GM10248 (cell line): Measurements from ENCODE around the gene FAM171A1.

ENCODE experiments used
- CTCF ChIA-PET: fragments of 300-600 bp; sonication (Branson Sonifier 250); formaldehyde crosslinking; extraction: SDS; loops from one replicate; lab custom pipeline; 2021; ENCODE audit warnings: antibody characterized with exemption; lab: Yijun Ruan, JAX
- POLR2A ChIA-PET: fragments of 350-650 bp; sonication (Branson Sonifier 250); formaldehyde crosslinking; extraction: SDS; loops from one replicate; lab custom pipeline; 2020; ENCODE audit warnings: antibody characterized with exemption; lab: Yijun Ruan, JAX
- DNase-seq: peaks from one replicate; pipeline ENCODE4 v3.0.0; 2012; ENCODE audit errors: extremely low spot score
- CTCF ChIP-seq: IDR thresholded peaks from 2 replicates; pipeline ENCODE4 v1.5.1; 2012; ENCODE audit warnings: mild to moderate bottlenecking, low read depth; ENCODE audit errors: extremely low read depth, missing control alignments, control extremely low read depth

FAM171A1 gene

DNA sequence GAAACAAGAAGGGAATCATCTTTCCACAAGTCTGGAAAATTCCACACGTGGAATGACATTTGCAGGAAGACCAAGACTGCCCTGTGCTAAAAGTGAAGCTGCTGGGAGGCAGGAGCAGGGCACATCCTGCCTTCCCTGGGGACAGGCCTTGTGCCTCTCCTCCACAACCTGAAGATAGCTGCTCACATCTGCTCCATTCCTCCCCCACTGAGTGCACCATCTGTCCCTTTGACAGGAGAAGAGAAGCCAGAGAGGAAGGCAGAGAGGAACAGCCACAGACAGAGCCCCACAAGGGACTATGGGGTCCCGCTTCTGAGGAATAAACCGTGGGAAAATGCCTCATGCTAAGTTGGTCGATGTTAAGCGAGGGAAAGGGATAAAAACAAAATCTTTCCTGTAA, 15.9 kb upstream of the FAM171A1 start:
- CTCF ChIA-PET, result interaction anchor here (1.9 kb wide), 1 partner anchor 15 kb away, joined by 3 read pairs; no protein-coding TSS in a partner anchor
- TF ChIP-seq CTCF, result no peak
- POLR2A ChIA-PET, result no interaction called here
- DNase-seq, result no peak

DNA sequence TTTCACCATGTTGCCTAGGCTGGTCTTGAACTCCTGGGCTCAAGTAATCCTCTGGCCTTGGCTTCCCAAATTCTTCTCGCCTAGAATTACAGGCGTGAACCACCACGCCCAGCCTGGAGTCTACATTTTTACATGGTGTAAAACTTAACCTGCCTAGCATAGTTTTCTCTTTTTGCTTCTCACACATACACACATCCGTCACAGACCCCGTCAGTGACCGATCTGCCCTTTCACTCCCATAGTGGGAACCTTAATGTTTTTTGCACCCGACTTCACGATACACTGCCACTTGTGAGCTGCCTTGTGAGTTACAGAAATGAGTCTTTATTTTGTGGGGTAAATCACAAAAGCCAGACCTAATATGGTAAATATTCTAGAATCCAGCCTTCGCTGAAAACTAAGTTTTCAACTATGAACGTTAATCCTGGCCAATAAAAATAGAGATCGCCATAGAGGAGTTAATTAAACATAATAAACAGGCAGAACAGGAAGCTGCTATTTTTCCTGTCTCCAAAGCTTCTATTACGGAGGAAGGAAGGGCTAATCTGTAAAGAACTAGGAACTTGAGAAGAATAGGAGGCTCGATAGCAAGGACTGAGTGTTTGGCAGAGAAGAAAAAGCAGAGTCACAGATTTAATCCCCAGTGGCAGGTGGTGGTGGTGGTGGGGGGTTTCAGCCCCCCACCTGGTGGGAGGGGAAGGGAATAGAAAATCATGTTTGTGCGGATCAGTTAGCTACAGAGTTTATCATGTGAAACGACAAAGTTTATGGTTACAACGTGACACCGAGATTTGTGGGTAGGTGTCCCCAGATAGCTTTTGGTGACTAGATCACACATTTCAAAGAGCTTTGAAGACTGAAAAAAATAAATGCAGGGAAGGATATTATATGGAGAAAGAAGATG, 14.7 kb upstream of the FAM171A1 start:
- ChIA-PET POLR2A (no interaction called here), CTCF (interaction anchor here (1.1 kb wide), 1 partner anchor 48 kb away, joined by 3 read pairs; no protein-coding TSS in a partner anchor)

DNA sequence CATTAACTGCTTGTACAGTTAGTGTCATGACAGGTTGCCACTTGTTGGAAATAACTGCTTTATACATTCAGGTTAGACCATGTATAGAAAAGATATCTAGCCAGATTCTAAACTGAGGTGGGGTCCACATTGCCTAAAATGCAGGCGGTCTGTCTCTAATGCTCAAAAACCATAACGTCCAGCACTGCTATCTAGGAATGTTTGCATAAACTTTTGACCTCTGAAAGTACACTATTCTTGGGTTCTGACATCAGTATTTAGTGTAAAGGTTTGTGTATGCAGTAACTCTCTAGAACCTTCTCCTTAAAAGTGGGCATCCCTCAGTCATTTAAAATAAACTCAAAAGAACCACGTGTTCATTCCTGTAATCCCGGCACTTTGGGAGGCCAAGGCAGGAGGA, 10.3 kb upstream of the FAM171A1 start:
- DNase-seq, result no peak
- TF ChIP-seq CTCF, result no peak
- CTCF ChIA-PET, result no interaction called here
- POLR2A ChIA-PET, result no interaction called here

More for the DNA sequence above, 14.7 kb upstream of the FAM171A1 start:
- no peak for TF ChIP-seq CTCF
- DNase-seq, result no peak

DNA sequence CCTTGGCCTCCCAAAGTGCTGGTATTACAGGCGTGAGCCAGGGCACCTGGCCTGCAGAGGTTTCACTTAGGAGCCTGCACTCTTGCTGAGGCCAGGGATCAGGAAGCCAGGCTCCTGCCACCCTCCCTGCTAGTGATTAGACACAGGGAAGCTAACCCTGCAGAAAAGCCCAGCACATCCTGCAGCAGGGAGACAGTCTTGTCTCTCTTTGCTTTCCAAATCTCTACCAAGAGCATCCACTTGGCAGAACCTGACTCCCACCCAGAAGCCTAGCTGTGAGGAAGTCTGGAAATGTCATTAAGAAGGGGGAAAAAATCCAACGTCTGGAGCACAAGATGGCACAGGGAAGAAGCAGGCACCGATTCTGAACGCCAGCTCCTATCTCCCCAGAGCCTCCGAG, 8.0 kb upstream of the FAM171A1 start:
- ChIA-PET CTCF (no interaction called here), POLR2A (no interaction called here)
- no peak for TF ChIP-seq CTCF
- DNase-seq, result no peak

DNA sequence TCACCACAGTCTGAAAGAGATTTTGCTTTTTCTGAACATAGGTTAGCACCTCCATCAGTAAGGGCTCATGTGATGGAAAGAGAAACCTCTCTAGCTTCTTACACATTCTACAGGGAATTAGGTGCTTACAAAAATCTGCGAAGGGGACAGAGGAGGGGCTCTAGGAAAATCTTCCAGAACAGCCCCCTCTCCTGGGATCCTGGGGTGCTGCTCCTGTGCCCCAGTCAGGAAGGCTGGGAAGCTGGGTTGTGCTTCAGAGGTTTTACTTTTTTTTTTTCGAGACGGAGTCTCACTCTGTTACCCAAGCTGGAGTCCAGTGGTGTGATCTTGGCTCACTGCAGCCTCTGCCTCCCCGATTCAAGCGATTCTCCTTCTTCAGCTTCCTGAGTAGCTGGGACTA, 7.5 kb upstream of the FAM171A1 start:
- POLR2A ChIA-PET, result no interaction called here
- no peak for DNase-seq
- CTCF ChIA-PET, result no interaction called here
- no peak for TF ChIP-seq CTCF

DNA sequence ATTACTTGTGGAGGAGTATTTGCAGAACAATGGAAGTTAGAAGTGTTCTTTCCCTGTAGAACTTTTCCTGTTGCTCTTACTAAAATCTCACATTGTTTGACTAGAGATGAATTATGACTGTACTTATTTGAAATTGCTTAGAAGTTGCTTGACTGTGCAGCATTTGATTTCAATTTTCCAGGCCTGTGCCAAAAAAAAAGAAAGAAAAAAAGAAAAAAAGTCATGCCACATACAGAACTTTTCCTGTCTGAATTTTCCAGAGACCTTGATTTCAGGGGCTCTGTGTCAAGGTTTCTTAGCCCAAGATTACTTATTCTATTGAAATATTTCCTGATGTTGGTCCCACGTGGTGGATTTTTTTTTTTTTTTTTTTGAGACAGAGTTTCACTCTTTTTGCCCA, 3.5 kb upstream of the FAM171A1 start:
- POLR2A ChIA-PET, result no interaction called here

More for the DNA sequence above, 3.5 kb upstream of the FAM171A1 start:
- CTCF ChIA-PET, result no interaction called here
- no peak for TF ChIP-seq CTCF
- DNase-seq, result no peak
